GM18870 (cell line): ENCODE data around the gene NAGLU.
"Not testable (repeated sequence)": the region's sequence is repeated elsewhere in the genome, so short reads cannot be mapped to it uniquely, and the experiment has no call there.

ENCODE experiments used
- ATAC-seq: cut with Tn5 transposase; IDR thresholded peaks from one replicate; pipeline ENCODE4 v1.9.1; 2021; ENCODE audit warnings: moderate library complexity; ENCODE audit not compliant: unreplicated experiment

NAGLU gene

DNA sequence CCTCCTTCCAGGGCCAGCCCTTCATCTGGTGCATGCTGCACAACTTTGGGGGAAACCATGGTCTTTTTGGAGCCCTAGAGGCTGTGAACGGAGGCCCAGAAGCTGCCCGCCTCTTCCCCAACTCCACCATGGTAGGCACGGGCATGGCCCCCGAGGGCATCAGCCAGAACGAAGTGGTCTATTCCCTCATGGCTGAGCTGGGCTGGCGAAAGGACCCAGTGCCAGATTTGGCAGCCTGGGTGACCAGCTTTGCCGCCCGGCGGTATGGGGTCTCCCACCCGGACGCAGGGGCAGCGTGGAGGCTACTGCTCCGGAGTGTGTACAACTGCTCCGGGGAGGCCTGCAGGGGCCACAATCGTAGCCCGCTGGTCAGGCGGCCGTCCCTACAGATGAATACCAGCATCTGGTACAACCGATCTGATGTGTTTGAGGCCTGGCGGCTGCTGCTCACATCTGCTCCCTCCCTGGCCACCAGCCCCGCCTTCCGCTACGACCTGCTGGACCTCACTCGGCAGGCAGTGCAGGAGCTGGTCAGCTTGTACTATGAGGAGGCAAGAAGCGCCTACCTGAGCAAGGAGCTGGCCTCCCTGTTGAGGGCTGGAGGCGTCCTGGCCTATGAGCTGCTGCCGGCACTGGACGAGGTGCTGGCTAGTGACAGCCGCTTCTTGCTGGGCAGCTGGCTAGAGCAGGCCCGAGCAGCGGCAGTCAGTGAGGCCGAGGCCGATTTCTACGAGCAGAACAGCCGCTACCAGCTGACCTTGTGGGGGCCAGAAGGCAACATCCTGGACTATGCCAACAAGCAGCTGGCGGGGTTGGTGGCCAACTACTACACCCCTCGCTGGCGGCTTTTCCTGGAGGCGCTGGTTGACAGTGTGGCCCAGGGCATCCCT is 7.4 kb downstream of the NAGLU start:
- no peak for ATAC-seq

DNA sequence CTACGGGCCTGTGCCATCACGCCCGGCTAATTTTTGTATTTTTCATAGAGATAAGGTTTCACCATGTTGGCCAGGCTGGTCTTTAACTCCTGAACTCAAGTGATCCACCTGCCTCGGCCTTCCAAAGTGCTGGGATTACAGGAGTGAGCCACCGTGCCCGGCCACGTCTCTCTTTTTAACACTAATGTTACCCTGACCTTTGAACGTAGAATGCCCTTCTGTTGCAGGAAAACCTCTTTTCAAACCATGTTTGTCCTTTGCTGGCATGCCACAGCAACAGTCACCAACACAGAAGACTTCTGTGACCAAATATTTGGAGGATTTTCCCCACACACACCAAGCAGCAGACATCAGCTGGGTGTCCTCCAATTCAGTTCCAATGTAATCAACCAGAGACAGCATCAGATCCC is 8.8 kb downstream of the NAGLU start:
- ATAC-seq: no peak

DNA sequence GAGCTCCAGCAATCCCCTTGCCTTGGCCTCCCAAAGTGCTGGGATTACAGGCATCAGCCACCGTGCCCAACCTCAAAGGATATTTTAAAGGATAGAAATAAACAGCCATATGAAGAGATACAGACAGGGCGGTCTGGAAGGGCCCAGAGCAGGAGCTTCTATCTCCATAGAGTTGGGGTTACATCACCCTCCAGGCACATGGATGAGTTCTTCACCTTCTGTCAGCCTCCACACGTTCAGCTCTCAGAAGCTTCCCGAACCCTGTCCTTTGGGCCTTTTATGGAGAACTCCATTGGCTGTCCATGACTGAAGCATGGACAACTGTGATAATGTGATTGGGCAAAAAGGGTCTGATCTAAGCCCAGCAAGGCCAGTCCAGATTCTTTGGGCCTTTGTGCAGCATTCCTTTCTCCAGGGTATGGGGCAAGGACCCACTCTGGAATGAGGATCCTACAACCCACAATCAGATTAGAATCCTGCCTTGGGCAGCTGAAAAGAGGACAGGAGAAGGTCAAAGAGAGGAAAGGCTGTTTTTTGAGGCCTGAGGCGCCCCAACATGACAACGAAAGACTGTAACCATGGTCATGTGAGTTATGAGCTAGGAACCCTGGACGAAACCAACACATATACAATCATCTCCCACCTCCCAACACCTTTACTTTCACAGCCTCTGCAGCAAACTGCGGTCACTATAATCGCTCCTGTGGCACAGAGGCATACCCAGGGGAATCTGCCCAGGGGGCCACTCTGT is 9.9 kb downstream of the NAGLU start:
- ATAC-seq: not testable (repeated sequence)

DNA sequence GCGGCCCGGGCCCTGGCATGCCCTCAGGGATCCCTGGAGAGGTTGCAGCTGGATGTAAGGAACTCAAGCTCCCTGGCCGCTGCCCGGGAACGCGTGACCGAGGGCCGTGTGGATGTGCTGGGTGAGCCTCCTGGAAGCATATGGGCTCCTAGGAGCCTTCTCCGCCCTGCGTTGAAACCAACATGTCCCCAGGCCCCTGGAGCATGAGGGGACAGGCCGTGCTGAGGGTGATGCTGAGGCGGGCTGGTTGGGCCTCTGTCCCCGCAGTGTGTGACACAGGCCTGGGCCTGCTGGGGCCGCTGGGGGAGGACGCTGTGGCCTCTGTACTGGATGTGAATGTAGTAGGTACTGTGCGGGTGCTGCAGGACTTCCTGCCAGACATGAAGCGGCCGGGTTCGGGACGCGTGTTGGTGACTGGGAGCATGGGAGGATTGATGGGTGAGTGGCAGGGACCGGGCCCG is 11.0 kb downstream of the NAGLU start:
- ATAC-seq: no peak

DNA sequence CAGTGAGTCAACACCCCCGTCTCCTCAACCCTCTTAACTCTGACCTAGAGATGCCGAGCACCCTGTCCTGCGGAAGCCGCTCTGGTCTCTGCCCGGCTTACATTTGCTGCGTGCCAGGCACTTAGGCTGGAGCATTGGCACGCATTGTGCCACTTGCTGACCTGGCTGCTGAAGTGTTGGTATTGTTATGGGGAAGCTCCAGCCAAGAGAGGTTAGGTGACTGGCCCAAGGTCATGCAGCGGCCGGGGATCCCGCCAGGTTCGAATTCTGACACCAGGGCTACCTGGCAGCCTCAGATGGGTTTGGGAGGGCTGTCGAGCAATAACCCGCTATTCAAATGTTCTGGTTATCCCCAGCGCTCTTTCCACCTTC is 11.6 kb downstream of the NAGLU start:
- ATAC-seq: no peak

DNA sequence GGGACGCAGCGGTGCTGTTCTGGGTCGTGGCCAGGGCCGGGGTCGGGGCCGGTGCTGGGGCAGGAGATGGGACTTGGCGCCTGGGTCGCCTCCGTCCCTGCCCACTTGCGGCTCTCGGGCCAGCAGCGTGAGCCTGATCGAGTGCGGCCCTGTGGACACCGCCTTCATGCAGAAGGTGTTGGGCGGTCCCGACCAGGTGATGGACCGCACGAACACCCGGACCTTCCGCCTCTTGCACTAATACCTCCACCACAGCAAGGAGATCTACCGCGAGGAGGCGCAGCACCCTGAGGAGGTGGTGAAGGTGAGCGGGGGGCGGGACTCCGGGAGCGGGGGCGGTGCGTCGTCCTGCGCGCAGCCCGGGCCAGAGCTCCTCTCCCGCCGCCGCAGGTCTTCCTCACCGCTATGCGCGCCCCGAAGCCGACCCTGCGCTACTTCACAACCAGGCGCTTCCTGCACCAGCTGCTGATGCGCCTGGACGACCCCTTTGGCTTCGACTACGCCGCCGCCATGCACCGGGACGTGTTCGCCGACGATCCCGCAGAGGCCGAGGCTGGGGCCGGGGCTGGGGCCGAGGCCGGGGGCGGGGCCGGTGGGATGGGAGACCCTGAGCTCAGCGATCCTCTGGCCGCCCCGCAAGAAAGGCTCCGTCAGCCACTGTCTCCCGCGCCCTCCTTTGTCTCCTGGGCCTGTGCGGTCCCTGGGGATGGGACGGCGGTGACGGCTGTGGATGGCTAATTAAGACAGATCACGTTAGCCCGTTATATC is 12.2 kb downstream of the NAGLU start:
- no peak for ATAC-seq

DNA sequence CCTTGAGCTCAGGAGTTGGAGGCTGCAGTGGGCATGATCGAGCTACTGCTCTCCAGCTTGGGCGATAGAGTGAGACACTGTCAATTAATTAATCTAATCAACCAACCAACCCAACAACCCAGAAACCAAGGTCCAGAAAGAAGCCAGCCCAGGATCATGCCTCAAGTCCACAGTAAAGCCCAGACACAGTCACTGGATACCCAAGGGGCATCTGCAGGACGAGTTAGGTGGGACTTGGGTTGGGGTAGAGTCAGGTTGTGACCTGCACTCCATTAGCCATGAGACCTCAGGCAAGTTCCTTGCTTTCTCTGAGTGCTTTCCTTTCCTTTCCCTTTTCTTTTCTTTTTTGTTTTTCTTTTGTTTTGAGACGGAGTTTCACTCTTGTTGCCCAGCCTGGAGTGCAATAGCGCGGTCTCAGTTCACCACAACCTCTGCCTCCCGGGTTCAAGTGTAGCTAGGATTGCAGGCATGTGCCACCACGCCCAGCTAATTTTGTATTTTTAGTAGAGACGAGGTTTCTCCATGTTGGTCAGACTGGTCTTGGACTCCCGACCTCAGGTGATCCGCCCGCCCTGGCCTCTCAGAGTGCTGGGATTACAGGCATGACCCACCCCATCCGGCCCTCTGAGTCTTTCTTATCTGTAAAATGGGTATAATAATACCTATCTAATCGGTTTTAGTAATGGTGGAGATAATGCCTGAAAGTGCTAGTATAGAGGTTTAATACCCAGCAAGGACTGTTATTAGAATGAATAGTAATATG is 13.1 kb downstream of the NAGLU start:
- ATAC-seq: no peak

DNA sequence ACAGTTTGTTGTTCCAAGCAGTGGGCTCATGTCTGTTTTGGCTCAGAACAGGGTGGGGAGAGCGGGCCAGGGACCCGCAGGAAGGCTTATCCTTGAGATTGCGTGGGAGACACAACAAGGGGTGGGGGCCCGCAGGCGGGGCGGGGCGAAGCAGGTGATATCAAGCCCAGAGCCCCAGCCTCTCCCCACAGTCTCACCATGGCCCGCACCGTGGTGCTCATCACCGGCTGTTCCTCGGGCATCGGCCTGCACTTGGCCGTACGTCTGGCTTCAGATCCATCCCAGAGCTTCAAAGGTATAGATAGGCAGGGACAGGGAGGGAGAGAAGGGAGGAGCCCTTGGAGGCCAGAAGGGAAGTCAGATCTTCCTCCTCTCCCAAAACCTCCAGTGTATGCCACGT is 16.7 kb downstream of the NAGLU start, which contains the start of gene HSD17B1:
Gene HSD17B1 (plus strand): TSS at position 188 of the 400 bp plus-strand sequence. CDS start 11 bp downstream, at position 199.
- ATAC-seq: not testable (repeated sequence)

DNA sequence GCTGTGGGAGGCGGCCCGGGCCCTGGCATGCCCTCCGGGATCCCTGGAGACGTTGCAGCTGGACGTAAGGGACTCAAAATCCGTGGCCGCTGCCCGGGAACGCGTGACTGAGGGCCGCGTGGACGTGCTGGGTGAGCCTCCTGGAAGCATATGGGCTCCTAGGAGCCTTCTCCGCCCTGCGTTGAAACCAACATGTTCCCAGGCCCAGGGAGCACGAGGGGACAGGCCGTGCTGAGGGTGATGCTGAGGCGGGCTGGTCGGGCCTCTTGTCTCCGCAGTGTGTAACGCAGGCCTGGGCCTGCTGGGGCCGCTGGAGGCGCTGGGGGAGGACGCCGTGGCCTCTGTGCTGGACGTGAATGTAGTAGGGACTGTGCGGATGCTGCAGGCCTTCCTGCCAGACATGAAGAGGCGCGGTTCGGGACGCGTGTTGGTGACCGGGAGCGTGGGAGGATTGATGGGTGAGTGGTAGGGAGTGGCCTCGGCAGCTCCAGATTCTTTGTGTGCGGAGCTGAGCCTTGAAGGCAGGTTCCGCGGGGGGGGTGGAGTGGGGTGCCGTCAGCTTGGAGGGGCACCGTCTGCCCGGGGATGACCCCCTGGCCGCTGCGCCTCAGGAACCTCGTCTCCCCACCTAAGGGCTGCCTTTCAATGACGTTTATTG is 17.2 kb downstream of the NAGLU start:
- no peak for ATAC-seq

DNA sequence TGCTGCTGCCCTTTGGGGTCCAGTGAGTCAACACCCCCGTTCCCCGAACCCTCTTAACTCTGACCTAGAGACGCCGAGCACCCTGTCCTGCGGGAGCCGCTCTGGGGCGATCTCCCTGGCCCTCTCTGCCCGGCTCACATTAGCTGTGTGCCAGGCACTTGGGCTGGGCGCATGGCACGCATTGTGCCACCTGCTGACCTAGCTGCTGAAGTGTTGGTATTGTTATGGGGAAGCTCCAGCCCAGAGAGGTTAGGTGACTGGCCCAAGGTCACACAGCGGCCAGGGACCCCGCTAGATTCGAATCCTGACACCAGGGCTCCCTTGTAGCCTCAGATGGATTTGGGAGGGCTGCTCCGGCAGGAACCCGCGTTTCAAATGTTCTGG is 17.8 kb downstream of the NAGLU start:
- ATAC-seq: no peak

DNA sequence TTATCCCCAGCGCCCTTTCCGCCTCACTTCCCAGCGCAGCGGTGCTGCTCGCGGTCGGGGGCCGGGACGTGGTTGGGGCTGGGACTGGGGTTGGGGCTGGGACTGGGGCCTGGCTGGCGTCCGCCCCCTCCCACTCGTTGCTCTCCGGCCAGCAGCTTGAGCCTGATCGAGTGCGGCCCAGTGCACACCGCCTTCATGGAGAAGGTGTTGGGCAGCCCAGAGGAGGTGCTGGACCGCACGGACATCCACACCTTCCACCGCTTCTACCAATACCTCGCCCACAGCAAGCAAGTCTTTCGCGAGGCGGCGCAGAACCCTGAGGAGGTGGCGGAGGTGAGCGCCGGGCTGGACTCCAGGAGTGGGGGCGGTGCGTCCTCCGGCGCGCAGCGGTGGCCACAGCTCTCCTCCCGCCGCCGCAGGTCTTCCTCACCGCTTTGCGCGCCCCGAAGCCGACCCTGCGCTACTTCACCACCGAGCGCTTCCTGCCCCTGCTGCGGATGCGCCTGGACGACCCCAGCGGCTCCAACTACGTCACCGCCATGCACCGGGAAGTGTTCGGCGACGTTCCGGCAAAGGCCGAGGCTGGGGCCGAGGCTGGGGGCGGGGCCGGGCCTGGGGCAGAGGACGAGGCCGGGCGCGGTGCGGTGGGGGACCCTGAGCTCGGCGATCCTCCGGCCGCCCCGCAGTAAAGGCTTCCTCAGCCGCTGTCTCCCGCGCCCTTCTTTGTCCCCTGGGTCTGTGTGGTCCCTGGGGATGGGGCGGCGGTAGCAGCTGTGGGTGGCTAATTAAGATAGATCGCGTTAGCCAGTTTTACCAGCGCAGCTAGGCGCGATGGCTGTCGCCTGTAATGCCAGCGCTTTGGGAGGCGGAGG is 18.4 kb downstream of the NAGLU start:
- ATAC-seq: peak; percentile 35

DNA sequence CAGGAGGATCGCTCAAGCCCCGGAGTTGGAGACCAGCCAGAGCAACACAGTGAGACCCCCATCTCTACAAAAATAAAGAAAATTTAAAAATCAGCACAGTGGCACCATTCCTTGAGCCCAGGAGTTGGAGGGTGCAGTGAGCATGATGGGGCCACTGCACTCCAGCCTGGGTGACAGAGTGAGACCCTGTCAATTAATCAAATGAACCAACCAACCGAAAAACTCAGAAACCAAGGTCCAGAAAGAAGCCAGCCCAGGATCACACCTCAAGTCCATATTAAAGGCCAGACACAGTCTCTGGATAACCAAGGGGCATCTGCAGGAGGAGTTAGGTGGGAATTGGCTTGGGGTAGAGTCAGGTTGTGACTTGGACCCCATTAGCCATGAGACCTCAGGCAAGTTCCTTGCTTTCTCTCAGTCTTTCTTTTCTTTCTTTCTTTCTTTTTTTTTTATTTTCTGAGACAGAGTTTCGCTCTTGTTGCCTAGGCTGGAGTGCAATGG is 19.1 kb downstream of the NAGLU start:
- ATAC-seq: no peak

DNA sequence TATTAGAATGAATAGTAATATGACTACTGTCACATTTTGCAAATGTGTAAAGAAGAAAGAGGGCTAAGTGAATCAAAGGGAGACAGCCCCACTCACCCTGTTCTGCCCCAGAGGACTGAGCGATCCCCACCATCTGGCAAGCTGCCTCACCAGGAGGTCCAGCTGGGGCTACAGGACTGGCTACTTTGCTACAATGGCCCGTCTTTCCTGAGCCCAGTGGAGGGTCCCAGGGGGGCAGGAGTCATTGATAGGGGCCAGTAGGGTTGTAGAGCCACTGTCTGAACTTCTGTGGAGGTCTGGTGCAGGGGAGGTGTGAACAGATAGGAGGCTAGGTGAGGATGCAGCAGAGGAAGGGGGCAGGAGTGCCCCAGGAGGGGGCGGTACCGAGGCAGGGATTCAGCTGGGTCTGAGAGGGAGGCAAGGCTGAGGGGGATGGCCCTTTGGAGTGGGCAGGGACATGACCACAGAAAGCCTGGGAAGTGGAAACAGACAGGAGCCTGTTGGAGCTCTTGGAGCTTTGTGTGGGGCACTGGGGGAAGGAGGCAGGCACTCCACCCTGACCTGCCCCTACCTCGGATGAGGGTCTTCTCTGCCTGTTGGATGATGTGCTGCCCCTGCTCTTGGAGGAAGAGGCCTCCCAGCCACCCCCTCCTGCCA is 20.0 kb downstream of the NAGLU start:
- not testable (repeated sequence) for ATAC-seq

DNA sequence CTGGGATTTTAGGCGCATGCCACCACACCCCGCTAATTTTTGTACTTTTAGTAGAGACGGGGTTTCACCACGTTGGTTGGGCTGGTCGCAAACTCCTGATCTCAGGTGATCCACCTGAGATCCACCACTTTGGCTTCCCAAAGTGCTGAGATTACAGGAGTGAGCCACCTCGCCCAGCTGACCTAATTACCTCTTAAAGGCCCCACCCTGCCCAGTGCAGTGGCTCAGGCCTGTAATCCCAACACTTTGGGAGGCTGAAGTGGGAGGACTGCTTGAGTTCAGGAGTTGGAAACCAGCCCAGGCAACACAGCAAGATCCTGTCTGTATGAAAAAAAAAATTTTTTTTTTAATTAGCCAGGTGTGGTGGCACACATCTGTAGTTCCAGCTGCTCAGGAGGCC is 23.0 kb downstream of the NAGLU start:
- ATAC-seq: no peak

DNA sequence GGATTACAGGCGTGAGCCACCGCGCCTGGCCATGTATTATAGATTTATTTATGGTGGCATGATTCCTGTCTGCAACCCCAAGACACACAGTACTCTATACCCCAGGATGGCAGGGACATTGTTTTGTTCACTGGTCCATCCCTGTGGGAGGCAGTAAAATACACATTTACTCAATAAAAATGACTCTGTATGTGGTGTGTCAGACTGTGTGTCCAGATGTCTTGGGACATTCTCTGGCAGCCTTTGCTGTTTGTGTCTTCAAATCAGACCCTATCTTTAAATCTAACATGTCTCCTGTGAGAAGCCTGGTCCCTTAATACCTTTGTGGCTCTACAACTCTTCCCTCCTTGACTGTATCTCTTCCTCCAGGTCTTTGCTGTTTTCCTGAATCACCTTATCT is 24.2 kb downstream of the NAGLU start:
- ATAC-seq: no peak

DNA sequence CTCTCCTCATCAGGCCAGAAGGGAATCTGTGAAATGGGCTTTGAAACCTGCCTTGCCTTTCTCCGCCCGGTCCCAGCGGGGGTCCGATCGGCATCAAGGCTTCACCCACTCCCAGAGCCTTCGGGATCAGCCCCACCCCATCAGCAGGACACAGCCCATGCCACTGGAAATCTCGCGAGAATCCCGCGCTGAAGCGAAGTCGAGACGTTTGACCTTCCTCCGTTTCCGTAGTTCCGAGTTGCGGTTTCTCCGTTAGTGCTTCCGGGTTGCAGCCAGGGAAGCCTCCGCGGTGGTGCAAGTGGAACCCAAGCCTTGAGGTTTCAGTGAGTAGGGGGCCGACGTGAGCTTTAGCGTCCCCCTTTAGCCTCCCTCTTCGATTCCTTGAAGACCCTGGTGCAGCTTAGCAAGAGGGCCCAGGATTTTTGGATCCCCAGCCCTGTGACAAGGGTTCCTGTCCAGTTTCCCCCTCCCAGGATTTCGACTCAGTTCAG is 25.9 kb downstream of the NAGLU start, which contains the start of gene COASY:
Gene COASY (plus strand): TSS at position 252 of the 491 bp plus-strand sequence. CDS start 475 bp downstream, outside the sequence.
- ATAC-seq: no peak

DNA sequence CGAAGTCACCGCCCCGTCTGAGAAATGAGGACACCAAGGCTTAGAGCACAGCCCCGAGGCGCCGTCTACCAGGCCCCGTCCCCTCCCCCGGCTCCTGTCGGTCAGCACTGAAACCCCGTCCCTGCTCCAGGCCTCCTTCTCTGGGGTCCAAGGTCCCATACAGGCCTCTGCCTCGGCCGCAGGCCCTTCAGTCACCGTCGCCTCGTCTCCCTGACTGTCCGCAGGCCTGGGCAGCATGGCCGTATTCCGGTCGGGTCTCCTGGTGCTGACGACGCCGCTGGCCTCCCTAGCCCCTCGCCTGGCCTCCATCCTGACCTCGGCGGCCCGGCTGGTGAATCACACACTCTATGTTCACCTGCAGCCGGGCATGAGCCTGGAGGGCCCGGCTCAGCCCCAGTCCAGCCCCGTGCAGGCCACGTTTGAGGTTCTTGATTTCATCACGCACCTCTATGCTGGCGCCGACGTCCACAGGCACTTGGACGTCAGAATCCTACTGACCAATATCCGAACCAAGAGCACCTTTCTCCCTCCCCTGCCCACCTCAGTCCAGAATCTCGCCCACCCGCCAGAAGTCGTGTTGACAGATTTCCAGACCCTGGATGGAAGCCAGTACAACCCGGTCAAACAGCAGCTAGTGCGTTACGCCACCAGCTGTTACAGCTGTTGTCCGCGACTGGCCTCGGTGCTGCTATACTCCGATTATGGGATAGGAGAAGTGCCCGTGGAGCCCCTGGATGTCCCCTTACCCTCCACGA is 26.5 kb downstream of the NAGLU start:
- no peak for ATAC-seq
